Glutamatergic neuron (in vitro differentiated cells): Measurements from ENCODE around the gene METTL25B. TPM values are rescaled to one million over a fixed set of nuclear protein-coding genes. Genes with fewer than 3 reads are reported as not detected.

Experiments used
- DNase-seq: peaks from one replicate; pipeline ENCODE4 v3.0.0; 2022
- H3K27ac Mint-ChIP-seq: one replicate; pipeline ENCODE4 v1.8.0; 2020; ENCODE audit warnings: mild to moderate bottlenecking, mixed read lengths, inconsistent platforms; ENCODE audit not compliant: unreplicated experiment
- H3K27me3 Mint-ChIP-seq: one replicate; pipeline ENCODE4 v1.8.0; 2020; ENCODE audit warnings: mild to moderate bottlenecking, moderate library complexity, mixed read lengths, inconsistent platforms; ENCODE audit not compliant: unreplicated experiment
- H3K36me3 Mint-ChIP-seq: one replicate; pipeline ENCODE4 v1.8.0; 2020; ENCODE audit warnings: mild to moderate bottlenecking, mixed read lengths, inconsistent platforms; ENCODE audit not compliant: unreplicated experiment
- H3K4me1 Mint-ChIP-seq: one replicate; pipeline ENCODE4 v1.8.0; 2020; ENCODE audit warnings: mild to moderate bottlenecking, low read depth, mixed read lengths, inconsistent platforms; ENCODE audit not compliant: unreplicated experiment
- H3K4me3 Mint-ChIP-seq: one replicate; pipeline ENCODE4 v1.8.0; 2020; ENCODE audit warnings: mild to moderate bottlenecking, mixed read lengths, inconsistent platforms; ENCODE audit not compliant: unreplicated experiment
- H3K9me3 Mint-ChIP-seq: one replicate; pipeline ENCODE4 v1.8.0; 2020; ENCODE audit warnings: mild to moderate bottlenecking, moderate library complexity, mixed read lengths, inconsistent platforms; ENCODE audit not compliant: unreplicated experiment
- total RNA-seq: library from RNA; stranded (reverse); fragmentation: NEBNext Ultra II Directional; extraction: Animal tissue kit (Norgen Biotek cat#: 25700); gene quantifications from one replicate; pipeline ENCODE4 v1.2.1, GENCODE V29; 2021; ENCODE audit not compliant: unreplicated experiment
- TF ChIP-seq, protein P1 (sequence below): fragments of 200-600 bp; sonication (generic); IDR thresholded peaks from one replicate; pipeline ENCODE4 v1.5.0; 2021; ENCODE audit not compliant: partially characterized antibody, unreplicated experiment

METTL25B gene
- total RNA-seq, 1 donor from 2014 or later = 27.1 TPM

DNA sequence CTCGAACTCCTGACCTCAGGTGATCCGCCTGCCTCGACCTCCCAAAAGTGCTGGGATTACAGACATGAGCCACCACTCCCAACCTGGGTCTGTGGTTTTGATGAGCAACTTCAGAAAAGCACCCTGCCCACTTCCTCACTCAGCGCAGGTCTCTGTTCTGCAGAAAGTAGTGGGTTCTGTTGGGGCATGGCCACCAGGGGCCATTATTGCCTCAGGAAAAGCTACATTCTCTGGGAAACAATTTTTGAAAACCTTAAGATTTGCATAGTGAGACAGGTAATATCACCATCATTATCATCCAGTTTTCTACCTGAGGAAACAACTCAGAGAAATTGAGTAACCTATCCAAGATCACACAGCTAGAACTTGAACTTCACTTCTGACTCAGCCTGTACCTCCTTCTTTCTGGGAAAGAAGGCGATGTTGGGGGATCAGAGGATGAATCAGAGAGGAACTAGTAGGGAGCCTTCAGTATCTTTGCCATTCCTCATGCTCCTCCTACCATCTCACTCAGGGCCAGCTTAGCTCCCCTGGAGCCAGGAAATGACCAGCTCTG lies 44.0 kb upstream of the METTL25B start:
- peaks cover 1% of the 10 kb centered on the region for H3K4me1 Mint-ChIP-seq

DNA sequence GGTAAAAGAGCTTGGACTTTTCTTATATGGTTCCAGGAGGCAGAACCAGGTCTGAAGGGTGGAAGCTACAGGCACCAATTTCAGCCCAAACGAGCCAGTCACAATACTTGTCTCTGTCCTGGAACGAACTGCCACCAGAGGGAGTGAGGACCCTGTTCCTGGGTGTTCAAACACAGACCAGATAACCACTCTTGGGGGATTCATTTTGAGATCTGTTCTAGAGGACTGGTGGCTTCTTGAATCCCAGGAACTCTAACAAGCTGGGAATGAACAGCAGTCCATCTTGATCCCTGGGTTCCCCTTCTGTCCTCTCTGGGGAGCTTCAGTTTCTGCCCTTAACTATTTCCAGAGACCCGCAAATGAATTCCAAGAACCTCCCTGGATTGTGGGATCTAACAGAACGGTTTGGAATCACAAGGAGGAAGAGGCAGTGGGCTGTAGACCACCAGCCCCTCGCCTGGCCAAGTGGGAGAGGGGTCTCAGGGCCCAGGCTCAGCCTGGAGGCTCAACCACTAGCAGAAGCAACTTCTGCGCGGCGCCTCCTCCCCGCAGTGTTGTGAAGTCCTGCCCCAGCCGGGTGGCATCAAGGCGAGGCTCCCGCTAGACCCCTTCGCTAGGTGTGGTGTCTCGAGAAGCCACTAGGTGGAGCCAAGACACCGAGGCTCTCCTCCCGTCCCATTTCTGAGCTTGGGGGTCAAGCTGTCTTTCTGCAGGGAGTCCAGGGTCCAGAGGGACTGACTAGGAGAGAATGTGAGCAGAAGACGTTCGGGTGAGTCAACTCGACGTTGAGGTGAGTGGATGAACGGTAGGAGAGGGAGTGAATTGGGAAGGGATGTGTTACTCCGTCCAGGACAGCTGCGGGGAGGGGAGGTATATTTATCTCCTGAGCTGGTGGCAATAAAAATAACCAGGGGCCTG lies 39.0 kb upstream of the METTL25B start:
- H3K27ac Mint-ChIP-seq = peak overlapping the region; percentile 10
- TF ChIP-seq, protein P1, sequence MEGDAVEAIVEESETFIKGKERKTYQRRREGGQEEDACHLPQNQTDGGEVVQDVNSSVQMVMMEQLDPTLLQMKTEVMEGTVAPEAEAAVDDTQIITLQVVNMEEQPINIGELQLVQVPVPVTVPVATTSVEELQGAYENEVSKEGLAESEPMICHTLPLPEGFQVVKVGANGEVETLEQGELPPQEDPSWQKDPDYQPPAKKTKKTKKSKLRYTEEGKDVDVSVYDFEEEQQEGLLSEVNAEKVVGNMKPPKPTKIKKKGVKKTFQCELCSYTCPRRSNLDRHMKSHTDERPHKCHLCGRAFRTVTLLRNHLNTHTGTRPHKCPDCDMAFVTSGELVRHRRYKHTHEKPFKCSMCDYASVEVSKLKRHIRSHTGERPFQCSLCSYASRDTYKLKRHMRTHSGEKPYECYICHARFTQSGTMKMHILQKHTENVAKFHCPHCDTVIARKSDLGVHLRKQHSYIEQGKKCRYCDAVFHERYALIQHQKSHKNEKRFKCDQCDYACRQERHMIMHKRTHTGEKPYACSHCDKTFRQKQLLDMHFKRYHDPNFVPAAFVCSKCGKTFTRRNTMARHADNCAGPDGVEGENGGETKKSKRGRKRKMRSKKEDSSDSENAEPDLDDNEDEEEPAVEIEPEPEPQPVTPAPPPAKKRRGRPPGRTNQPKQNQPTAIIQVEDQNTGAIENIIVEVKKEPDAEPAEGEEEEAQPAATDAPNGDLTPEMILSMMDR = peak; percentile 90
- peaks cover 5% of the 10 kb centered on the region for H3K9me3 Mint-ChIP-seq
- peak; percentile 86 for DNase-seq
- H3K27me3 Mint-ChIP-seq = peaks cover 29% of the 10 kb centered on the region
- H3K4me3 Mint-ChIP-seq = peak overlapping the region; percentile 68
- peaks cover 15% of the 10 kb centered on the region for H3K4me1 Mint-ChIP-seq
- H3K36me3 Mint-ChIP-seq = no peaks in the 10 kb centered on the region

More for the DNA sequence above, 44.0 kb upstream of the METTL25B start:
- Mint-ChIP-seq H3K36me3 (no peaks in the 10 kb centered on the region), H3K9me3 (peaks cover 2% of the 10 kb centered on the region), H3K27ac (no peak overlapping the region), H3K4me3 (no peak overlapping the region), H3K27me3 (peaks cover 4% of the 10 kb centered on the region)
- TF ChIP-seq, protein P1 = no peak
- no peak for DNase-seq

DNA sequence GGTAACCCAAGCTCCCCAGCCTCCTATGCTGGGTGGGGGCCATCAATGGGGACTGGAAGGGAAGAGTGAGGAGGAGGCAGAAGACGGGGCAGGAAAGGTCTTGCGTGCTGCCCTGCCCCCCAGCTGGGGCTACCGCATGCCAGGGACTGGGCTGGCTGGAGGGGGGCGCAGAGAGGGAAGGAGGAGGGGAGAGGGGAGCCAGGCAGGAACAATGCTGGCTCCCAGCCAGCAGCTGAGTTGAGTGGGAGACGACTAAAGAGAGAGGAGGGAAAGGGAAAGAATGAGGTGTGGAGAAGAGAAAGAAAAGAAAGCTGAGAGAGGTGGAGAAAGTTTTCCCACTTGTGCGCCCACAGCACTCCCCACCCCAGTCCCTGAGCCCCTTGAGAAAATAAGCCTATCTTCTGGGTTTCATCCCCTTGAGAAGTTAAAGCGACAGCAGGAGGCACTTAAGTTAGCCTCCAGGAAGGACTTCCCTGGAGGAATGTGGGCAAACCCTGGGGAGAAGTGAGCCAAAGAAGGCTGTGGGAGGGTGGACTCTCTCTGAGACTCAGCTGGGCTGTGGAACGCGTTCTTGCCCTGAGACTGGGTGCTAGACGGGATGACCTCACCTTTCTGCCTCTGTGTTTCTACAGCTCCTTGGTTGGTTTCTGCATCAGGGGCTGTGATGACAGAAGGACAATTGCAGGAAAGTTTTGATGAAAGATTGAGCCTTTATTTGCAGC lies 38.2 kb upstream of the METTL25B start:
- Mint-ChIP-seq H3K27ac (peak overlapping the region; percentile 10), H3K27me3 (peaks cover 32% of the 10 kb centered on the region), H3K36me3 (no peaks in the 10 kb centered on the region), H3K9me3 (peaks cover 5% of the 10 kb centered on the region), H3K4me3 (peak overlapping the region; percentile 68), H3K4me1 (peaks cover 15% of the 10 kb centered on the region)
- TF ChIP-seq, protein P1 = no peak
- DNase-seq = no peak

DNA sequence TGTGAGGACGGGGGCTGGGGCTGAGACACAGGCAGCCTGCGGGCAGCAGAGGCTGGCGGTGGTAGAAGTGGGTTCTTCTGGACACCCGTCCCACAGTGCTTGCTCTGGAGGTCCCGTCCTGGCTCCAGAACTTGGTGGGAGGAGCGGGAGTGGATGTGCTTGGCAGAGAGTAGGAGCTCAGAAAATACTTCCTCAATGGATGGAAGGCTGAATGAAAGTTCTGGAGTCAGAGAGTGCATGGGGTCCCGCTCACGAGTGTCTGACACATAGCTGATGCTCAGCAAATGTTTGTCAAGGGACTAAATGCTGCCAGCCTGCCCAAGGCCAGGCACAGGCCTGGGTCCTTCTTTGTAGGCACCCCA lies 37.6 kb upstream of the METTL25B start:
- no peaks in the 10 kb centered on the region for H3K36me3 Mint-ChIP-seq
- TF ChIP-seq, protein P1 = no peak

More for the DNA sequence above, 37.6 kb upstream of the METTL25B start:
- DNase-seq = no peak
- no peak overlapping the region for H3K4me3 Mint-ChIP-seq
- peaks cover 32% of the 10 kb centered on the region for H3K27me3 Mint-ChIP-seq
- no peak overlapping the region for H3K27ac Mint-ChIP-seq
- peaks cover 15% of the 10 kb centered on the region for H3K4me1 Mint-ChIP-seq
- peaks cover 5% of the 10 kb centered on the region for H3K9me3 Mint-ChIP-seq
